ENCODE results near the gene KIF25. TPM values are rescaled to one million over a fixed set of nuclear protein-coding genes. Genes with fewer than 3 reads are reported as not detected.

The KIF25 gene
- total RNA-seq, 2 donors from 2014 or later: 0.21 TPM; not detected in 1

DNA sequence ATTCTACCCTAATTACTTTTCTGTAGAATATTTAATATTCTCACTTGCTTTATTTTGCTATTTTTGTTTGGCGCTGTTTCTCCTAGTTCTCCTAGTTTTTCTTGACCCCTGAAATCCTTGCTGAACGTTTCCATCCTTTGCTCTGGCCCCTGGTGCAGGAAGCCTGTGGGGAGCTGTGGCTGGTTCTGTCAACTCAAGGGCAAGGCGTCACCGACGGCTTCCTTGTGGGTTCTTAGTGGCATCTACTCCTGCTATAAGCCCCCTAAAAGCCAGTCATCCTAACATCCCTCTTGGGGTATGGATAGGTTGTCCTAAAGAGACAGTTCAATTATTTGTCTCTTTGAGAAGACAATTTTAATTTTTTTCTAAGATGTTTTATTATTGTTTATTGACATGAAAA is 36.9 kb upstream of the KIF25 start:
- Histone ChIP-seq H3K36me3 (no peaks in the 10 kb centered on the region), H3K9ac (ENCODE audit: low read depth in 2 of 2, low read length in 2 of 2) (no peak overlapping the region), H3K4me3 (no peak overlapping the region), H3K9me3 (no peaks in the 10 kb centered on the region), H3K27ac (no peak overlapping the region), H3K4me1 (no peaks in the 10 kb centered on the region), H3K27me3 (no peaks in the 10 kb centered on the region)
- TF ChIP-seq, protein P1, sequence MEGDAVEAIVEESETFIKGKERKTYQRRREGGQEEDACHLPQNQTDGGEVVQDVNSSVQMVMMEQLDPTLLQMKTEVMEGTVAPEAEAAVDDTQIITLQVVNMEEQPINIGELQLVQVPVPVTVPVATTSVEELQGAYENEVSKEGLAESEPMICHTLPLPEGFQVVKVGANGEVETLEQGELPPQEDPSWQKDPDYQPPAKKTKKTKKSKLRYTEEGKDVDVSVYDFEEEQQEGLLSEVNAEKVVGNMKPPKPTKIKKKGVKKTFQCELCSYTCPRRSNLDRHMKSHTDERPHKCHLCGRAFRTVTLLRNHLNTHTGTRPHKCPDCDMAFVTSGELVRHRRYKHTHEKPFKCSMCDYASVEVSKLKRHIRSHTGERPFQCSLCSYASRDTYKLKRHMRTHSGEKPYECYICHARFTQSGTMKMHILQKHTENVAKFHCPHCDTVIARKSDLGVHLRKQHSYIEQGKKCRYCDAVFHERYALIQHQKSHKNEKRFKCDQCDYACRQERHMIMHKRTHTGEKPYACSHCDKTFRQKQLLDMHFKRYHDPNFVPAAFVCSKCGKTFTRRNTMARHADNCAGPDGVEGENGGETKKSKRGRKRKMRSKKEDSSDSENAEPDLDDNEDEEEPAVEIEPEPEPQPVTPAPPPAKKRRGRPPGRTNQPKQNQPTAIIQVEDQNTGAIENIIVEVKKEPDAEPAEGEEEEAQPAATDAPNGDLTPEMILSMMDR (IDR thresholded peaks at IDR 0.05): no peak
- no peak for DNase-seq
- intact Hi-C loops (cut with DNase I): no loop called here

DNA sequence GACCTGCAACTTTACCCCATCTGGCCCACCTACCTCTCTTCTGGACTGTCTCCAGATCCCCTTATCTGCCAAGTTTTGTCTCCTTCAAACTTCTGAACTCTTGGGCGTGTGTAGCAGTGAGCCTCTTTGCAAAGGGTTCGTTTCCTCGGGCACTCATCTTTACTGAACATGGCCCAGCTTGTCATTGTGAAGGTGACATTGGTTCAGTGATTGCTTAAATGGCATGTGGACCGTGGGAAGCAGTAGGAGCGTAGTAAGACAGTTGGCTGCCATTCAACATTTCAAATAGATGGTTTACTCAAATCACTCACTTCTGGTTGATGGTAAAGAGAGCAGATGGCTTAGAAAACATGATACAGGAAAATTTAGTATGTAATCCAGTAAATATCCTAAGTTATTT is 34.8 kb upstream of the KIF25 start:
- H3K36me3 ChIP-seq: no peaks in the 10 kb centered on the region
- no peak for DNase-seq
- no peak overlapping the region for H3K4me3 ChIP-seq
- no peaks in the 10 kb centered on the region for H3K27me3 ChIP-seq
- TF ChIP-seq, protein P1 (IDR thresholded peaks at IDR 0.05): no peak
- no peaks in the 10 kb centered on the region for H3K4me1 ChIP-seq
- intact Hi-C loops (cut with DNase I): no loop called here
- no peak overlapping the region for H3K27ac ChIP-seq
- no peak overlapping the region for H3K9ac ChIP-seq (ENCODE audit: low read depth in 2 of 2, low read length in 2 of 2)
- no peaks in the 10 kb centered on the region for H3K9me3 ChIP-seq

DNA sequence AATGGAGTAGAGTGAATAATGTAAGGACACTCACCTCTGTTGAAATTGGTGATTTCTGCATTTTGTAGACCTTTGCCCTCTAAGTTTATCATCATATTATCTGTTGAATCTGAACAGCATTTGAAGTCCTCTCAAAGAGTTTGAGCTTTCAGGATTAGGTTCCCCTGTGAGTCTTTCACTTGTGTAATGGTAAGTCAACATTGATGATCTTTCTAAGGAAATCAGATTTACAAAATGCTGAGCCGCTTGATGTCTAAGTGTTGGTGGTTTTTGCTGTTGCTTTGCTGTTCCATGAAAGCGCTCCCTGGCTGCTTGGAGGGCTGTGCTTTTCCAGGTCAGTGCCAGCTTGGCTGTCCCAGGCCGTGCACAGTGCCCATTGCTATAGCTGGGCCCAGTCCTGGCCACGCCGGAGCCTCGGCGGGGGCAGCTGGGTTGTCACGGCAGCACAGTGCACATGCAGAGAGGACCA is 33.8 kb upstream of the KIF25 start:
- Histone ChIP-seq H3K36me3 (no peaks in the 10 kb centered on the region), H3K9ac (ENCODE audit: low read depth in 2 of 2, low read length in 2 of 2) (peak overlapping the region in 1 of 2 donors; percentile 27), H3K4me1 (no peaks in the 10 kb centered on the region), H3K27ac (peak overlapping the region; percentile 87), H3K9me3 (no peaks in the 10 kb centered on the region), H3K27me3 (no peaks in the 10 kb centered on the region), H3K4me3 (no peak overlapping the region)
- TF ChIP-seq, protein P1 (IDR thresholded peaks at IDR 0.05): no peak
- intact Hi-C loops (cut with DNase I): no loop called here
- DNase-seq: no peak

DNA sequence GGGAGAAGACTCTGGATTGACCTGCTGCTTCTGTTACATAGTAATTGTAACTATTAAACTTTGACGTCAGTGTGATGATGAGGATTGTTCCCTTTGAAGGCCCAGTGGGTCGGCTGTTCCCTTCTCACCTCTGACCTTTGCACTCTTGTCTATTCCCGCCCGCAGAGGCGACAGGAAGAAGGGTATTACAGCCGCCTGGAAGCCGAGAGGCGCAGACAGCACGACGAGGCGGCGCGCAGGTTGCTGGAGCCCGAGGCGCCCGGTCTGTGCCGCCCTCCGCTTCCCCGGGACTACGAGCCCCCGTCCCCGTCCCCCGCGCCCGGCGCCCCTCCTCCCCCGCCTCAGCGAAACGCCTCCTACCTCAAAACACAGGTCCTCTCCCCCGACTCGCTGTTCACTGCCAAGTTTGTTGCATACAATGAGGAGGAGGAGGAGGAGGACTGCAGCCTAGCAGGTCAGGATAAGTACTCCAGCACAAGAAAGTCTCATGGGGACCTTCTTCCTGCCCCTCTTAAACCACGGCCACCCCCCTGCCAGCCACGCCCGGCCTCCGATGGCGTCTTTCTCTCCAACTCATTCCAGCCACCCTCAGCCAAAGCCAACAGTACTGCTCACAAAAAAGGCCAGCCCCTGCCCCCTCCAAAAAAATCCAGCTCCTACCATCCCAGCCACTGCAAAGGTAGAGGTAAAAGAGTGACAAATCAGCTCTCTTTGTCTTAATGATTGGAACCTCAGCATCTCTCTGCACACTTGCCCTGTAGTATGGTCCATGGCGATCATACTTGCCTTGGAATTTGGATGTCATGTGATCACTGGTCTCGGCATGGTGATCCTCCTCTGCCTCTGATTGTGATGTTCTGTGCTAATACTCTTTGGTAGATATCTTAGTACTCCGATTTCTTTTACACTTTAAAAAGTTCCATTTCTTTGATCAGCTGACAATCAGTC is 31.6 kb upstream of the KIF25 start:
- no peaks in the 10 kb centered on the region for H3K27me3 ChIP-seq
- peak overlapping the region; percentile 87 for H3K27ac ChIP-seq
- H3K36me3 ChIP-seq: no peaks in the 10 kb centered on the region
- TF ChIP-seq, protein P1 (IDR thresholded peaks at IDR 0.05): no peak
- no peaks in the 10 kb centered on the region for H3K9me3 ChIP-seq
- H3K9ac ChIP-seq (ENCODE audit: low read depth in 2 of 2, low read length in 2 of 2): peak overlapping the region in 1 of 2 donors; percentile 68
- H3K4me3 ChIP-seq: no peak overlapping the region
- H3K4me1 ChIP-seq: no peaks in the 10 kb centered on the region
- intact Hi-C loops (cut with DNase I): no loop called here
- DNase-seq: peak; percentile 61

DNA sequence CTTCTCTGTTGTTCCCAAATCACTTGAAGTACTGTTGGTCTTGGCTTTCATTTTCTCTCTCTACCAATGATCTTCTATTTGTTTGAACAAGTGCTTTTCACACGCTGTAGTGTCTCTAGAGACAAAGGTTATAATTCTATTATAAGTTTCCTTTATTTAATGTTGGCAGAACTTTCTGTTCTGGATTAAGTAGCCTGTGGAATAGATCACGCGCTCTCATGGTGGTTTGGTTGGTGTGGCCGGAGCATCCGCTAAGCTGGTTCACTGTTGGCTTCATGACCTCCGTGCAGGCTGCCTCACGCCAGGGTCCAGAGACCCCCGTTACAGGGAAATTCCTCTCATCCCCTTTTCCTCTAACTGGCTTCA is 30.9 kb upstream of the KIF25 start:
- Histone ChIP-seq H3K27ac (peak overlapping the region; percentile 87), H3K36me3 (no peaks in the 10 kb centered on the region), H3K4me3 (no peak overlapping the region), H3K4me1 (no peaks in the 10 kb centered on the region), H3K27me3 (no peaks in the 10 kb centered on the region), H3K9me3 (no peaks in the 10 kb centered on the region), H3K9ac (ENCODE audit: low read depth in 2 of 2, low read length in 2 of 2) (no peak overlapping the region)
- intact Hi-C loops (cut with DNase I): no loop called here
- TF ChIP-seq, protein P1 (IDR thresholded peaks at IDR 0.05): no peak
- DNase-seq: no peak

All from colonic mucosa (tissue), 4 donors.